Right lung (tissue), 10 donors: Measurements from ENCODE around the gene C1QTNF9B. TPM values are rescaled to one million over a fixed set of nuclear protein-coding genes. Genes with fewer than 3 reads are reported as not detected.
A peak's percentile ranks its signal among the peaks of the same experiment; 100 is the strongest.
"Not testable (repeated sequence)": the region's sequence is repeated elsewhere in the genome, so short reads cannot be mapped to it uniquely, and the experiment has no call there.

ENCODE experiments used
- DNase-seq, 2 donors: peaks; one replicate each; pipeline ENCODE4 v3.0.0-alpha.2; 2013
- long read RNA-seq, 8 donors: transcript quantifications; one replicate each; lab custom pipeline, GENCODE V29; 2026
- polyA plus RNA-seq, 5 donors: library from polyadenylated mRNA; unstranded; fragments of 120-200 nt; gene quantifications; one replicate each; pipeline versions ENCODE4 v1.2.1 to v1.2.3, GENCODE V29; 2013; ENCODE audit warnings: inconsistent platforms in 1 of 5, low replicate concordance in 1 of 5; ENCODE audit not compliant: insufficient read length in 5 of 5, insufficient read depth in 1 of 5

Gene C1QTNF9B
- 1 to 10 TPM in 1 of 5 donors, under 1 TPM in 4; 0.49 to 2.1 (median 0.97) TPM for polyA plus RNA-seq
- long read RNA-seq, donor 1 = 0 reads
- long read RNA-seq, donor 2 = 0 reads
- long read RNA-seq, donor 3 = 0 reads
- long read RNA-seq, donor 4 = 0 reads
- long read RNA-seq, donor 5 = 0 reads
- long read RNA-seq, donor 6 = 0 reads
- long read RNA-seq, donor 7 = 0 reads
- long read RNA-seq, donor 8 = 0 reads

- DNase-seq = not testable (repeated sequence)
Observed at GRCh38 chr13:23897452-23897919, at the start of gene C1QTNF9B. Gene C1QTNF9B (minus strand): TSS chr13:23897502.

- DNase-seq = no peak
Observed at GRCh38 chr13:23946900-23947299, 49.6 kb upstream of the C1QTNF9B start.

GRCh38 chr13:23946067-23946466 lies 48.8 kb upstream of the C1QTNF9B start:
- DNase-seq = no peak

- DNase-seq = no peak
Observed at GRCh38 chr13:23945612-23946011, 48.3 kb upstream of the C1QTNF9B start.

GRCh38 chr13:23941211-23941610 lies 43.9 kb upstream of the C1QTNF9B start:
- DNase-seq = no peak

GRCh38 chr13:23939666-23940065 lies 42.4 kb upstream of the C1QTNF9B start:
- not testable (repeated sequence) for DNase-seq

- no peak for DNase-seq
Observed at GRCh38 chr13:23934520-23934919, 37.2 kb upstream of the C1QTNF9B start.

- DNase-seq = no peak
Observed at GRCh38 chr13:23928985-23929384, 31.7 kb upstream of the C1QTNF9B start.

- no peak for DNase-seq
Observed at GRCh38 chr13:23923031-23923430, 25.7 kb upstream of the C1QTNF9B start.

GRCh38 chr13:23922005-23922932 lies 25.0 kb upstream of the C1QTNF9B start:
- no peak for DNase-seq

- DNase-seq = peak in 1 of 2 donors; percentile 39
Observed at GRCh38 chr13:23921451-23921888, 24.2 kb upstream of the C1QTNF9B start.

GRCh38 chr13:23919006-23919405 lies 21.7 kb upstream of the C1QTNF9B start:
- no peak for DNase-seq

- DNase-seq = no peak
Observed at GRCh38 chr13:23918208-23918607, 20.9 kb upstream of the C1QTNF9B start.

GRCh38 chr13:23915308-23915707 lies 18.0 kb upstream of the C1QTNF9B start:
- DNase-seq = no peak

- DNase-seq = no peak
Observed at GRCh38 chr13:23912469-23912868, 15.2 kb upstream of the C1QTNF9B start.

GRCh38 chr13:23909606-23910005 lies 12.3 kb upstream of the C1QTNF9B start:
- no peak for DNase-seq

GRCh38 chr13:23905766-23906165 lies 8.5 kb upstream of the C1QTNF9B start:
- no peak for DNase-seq

GRCh38 chr13:23903906-23904280 lies 6.6 kb upstream of the C1QTNF9B start:
- no peak for DNase-seq

GRCh38 chr13:23902975-23903905 lies 5.9 kb upstream of the C1QTNF9B start:
- no peak for DNase-seq

- no peak for DNase-seq
Observed at GRCh38 chr13:23901365-23901764, 4.1 kb upstream of the C1QTNF9B start.

GRCh38 chr13:23899555-23899954 lies 2.3 kb upstream of the C1QTNF9B start:
- peak; percentile 57 to 68 for DNase-seq

- peak; percentile 51 to 60 for DNase-seq
Observed at GRCh38 chr13:23898101-23898500, 799 bp upstream of the C1QTNF9B start.
